GM12801 (cell line): ENCODE results near the gene CCRL2.

Source experiments
- TF ChIP-seq, protein P1 (sequence below): IDR thresholded peaks from one replicate; pipeline ENCODE4 v1.5.1; 2011; ENCODE audit warnings: control low read depth; ENCODE audit not compliant: insufficient read length; ENCODE audit errors: extremely low read depth

Gene CCRL2

DNA sequence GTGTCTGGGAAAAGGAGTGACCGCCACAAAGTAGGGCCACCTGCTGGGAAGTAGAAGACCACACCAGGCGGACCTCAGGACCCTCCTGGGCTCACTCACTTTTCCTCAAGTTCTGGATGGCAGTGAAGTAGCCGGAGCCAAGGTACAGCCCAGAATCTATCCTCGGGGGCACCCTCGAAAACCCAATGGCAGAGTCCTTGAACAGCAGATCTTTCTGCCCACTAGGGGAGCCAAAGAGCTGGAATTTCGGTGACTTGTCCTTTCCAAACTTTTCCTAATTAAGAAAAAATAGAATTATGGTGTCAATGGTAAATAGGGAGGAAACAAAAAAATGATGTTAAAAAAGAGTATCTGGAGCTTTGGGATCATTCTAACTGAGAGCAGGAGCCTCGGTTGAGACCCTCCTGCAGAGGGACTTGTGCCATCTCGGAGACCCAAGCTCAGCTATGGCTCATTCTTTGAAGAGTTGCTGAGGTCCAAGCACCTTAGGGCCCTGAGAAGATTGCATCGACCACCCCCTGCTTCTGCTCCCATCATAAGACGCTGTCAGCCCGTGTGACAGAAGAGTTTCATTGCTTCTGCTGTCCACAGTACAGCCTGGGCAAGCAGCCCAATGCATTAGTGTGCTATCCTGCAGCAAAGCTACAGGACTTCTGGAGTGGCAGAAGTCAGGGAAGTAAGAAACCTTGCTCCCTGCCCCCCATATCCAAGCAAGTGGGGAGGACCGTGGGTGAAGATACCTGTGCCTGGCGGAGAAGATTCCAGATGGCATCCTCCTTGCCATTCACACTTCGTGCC lies 42.9 kb downstream of the CCRL2 start:
- TF ChIP-seq, protein P1, sequence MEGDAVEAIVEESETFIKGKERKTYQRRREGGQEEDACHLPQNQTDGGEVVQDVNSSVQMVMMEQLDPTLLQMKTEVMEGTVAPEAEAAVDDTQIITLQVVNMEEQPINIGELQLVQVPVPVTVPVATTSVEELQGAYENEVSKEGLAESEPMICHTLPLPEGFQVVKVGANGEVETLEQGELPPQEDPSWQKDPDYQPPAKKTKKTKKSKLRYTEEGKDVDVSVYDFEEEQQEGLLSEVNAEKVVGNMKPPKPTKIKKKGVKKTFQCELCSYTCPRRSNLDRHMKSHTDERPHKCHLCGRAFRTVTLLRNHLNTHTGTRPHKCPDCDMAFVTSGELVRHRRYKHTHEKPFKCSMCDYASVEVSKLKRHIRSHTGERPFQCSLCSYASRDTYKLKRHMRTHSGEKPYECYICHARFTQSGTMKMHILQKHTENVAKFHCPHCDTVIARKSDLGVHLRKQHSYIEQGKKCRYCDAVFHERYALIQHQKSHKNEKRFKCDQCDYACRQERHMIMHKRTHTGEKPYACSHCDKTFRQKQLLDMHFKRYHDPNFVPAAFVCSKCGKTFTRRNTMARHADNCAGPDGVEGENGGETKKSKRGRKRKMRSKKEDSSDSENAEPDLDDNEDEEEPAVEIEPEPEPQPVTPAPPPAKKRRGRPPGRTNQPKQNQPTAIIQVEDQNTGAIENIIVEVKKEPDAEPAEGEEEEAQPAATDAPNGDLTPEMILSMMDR: no peak

DNA sequence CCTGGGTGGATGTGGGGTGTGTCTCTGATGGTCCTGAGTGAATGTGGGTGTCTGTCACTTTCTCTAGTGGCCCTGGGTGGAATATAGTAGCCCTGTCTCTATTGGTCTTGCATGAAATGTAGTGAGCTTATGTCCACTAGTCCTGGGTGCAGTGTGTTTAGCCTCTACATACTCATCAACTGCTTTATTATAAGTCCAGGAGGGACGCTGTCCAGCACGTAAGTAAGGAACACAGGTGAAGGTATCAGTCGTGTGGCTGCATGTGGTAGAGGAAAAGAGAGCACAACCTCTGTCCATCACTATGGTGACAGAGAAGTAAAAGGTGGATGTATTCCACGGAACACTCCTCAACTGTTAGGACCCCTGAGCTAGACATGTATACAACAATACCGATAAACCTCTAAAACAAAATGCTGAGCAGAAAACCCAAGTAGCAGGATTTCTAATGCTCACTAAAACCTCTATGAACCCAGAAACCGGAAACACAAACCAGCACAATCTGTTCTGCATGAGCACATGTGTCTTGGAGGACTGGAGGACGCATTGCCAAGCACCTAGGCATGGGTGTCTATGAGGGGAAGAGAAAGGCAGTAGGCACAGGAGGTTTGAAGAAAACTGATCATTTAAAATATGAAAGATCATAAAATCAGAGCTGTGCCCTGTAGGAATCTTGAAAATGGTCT lies 46.6 kb downstream of the CCRL2 start:
- TF ChIP-seq, protein P1: no peak

DNA sequence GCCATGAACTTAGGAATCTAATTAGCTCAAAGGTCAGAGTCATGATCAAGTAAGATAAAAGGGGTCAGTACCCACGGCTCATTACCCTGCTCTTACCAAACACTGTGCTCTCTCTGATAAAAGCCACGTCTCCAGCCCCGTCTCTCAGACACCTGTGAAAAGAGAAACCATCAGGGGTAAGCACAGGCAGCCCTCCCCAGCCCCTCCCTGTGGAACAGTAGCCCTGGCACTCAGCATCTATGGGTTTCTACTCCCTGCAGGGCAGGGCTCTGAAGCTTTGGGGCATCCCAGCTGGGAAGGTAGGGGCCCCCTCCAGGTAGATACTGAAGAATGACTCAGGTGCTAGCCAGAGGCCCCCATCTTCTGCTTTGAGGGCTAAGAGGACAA lies 47.1 kb downstream of the CCRL2 start:
- TF ChIP-seq, protein P1: no peak

DNA sequence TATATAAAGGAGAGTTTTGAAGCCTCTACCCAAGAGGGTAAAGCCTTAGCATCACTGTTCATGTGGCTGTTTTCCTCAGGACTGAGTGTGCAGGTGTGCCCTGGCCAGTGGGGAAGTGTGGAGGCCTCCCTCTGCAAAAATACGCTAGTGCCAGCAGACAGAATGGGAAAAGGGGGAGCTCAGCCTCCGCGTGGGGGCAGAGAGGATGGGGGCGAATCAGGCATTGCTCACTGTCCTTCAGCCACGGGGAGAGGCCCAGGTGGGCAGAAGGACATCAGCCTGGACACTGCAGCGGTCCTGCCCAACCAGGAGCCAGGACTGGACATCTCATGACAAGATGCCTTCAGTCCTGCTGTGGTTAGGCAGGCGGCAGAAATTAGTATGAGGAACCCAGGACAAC lies 47.5 kb downstream of the CCRL2 start:
- TF ChIP-seq, protein P1: no peak

DNA sequence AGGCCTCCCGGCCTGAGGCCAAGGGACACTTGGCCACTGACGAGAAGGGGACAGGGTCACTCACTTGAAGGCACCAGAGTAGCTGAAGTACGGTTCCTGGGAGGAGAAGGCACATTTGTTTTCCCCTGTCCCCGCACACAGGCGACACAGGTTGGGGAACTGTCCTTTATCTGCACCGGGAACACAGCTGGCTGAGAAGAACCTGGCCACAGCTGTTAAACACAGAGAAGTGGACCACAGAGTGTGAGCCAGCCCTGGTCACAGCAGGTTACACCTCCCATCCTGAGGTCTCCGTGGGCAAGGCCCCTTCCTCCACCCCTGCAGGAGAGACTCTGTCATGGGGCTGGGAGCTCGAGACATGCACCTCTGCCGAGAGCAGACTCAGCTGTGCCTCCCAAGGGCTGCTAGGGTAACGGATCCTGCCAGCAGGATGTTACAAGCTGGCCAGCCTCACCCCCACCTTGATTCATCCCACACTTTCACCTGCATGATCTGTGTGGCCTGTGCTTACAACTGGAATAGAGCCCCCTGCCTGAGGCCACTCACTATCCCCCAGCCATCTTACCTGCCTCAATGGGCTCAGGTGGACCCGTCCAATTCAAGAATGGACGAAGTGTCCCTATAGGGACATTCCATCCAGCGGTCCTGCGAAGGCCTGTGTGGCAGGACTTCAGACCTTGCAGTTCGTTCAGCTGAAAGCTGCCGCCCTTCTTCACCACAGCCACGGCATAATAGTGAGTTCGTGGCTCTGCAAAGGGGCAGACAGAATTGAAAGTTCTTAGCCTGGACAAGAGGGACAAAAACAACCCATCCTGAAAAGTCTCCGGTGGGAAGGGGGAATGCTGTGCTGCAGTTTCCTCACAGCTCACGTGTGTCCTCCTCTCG lies 48.4 kb downstream of the CCRL2 start:
- TF ChIP-seq, protein P1: no peak

DNA sequence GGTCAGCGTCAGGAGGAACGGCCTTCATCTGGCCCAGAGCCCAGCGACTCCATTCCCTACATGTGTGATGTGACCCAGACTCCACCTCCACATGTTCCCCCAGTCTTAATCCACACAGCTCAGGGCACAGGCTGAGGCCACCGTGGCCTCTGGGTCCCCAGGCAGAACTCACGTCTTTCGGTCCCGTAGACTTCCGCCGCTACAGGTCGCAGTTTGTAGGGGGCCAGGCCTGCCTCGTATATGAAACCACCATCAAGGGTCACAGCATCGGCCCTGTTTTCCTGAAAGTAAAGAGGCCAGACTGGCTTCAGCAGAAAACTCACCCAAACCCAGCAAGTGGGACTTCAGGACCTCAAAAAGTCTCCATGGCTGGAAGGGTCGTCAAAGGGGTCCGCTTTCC lies 49.1 kb downstream of the CCRL2 start:
- TF ChIP-seq, protein P1: no peak
